ENCODE data around the gene HMG20A. TPM values are rescaled to one million over a fixed set of nuclear protein-coding genes. Genes with fewer than 3 reads are reported as not detected.

HMG20A gene
- total and polyA plus RNA-seq, 9 of the 15 experiments (the other 6 are each of a cell fraction or from before 2014, with no cell fraction given) = 25.0 to 68.1 (median 38.9) TPM

DNA sequence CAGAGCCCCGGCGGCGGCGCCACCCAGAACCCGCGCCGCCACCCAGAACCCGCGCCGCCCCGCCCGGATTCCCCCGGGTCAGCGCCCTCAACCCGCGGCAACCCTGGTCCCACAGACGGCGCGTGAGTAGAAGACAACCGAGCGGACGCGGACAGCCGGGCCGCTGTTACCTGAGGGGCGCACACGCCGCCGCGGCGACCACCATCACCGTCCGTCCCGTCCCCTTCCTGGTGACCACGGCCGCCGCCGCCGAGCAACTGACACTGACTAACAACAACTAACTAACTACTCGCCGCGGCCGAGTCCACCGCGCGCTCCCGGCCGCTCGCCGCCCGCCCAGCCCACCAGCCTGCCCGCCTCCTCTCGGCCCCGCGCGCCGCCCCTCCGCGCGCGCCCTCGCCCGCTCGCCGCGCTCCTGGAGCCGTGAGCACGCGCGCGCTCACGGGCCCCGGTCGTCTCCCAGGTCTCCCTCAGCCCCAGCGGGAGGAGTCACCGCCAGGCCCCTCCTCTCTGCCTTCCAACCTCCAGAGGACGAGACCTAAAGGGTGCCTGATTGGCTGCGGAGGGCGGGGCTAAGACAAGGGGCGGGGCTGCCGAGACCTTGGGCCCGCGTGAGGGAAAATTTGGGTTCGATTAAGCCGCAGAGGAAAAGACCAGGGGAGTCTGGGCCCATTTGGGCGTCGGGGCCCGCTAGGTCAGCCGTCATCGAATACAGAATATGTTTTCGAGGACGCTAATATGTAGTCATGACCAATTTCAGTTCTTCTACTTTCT lies 665 bp upstream of the HMG20A start, which contains the start of gene PEAK1 (continued):
- TF ChIP-seq, protein P1, sequence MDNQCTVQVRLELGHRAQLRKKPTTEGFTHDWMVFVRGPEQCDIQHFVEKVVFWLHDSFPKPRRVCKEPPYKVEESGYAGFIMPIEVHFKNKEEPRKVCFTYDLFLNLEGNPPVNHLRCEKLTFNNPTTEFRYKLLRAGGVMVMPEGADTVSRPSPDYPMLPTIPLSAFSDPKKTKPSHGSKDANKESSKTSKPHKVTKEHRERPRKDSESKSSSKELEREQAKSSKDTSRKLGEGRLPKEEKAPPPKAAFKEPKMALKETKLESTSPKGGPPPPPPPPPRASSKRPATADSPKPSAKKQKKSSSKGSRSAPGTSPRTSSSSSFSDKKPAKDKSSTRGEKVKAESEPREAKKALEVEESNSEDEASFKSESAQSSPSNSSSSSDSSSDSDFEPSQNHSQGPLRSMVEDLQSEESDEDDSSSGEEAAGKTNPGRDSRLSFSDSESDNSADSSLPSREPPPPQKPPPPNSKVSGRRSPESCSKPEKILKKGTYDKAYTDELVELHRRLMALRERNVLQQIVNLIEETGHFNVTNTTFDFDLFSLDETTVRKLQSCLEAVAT (IDR thresholded peaks at IDR 0.05) = no peak
- TF ChIP-seq TBL1XR1 (IDR thresholded peaks at IDR 0.05; ENCODE audit: low read length in 2 of 2) = no peak
- TF ChIP-seq, protein P2, sequence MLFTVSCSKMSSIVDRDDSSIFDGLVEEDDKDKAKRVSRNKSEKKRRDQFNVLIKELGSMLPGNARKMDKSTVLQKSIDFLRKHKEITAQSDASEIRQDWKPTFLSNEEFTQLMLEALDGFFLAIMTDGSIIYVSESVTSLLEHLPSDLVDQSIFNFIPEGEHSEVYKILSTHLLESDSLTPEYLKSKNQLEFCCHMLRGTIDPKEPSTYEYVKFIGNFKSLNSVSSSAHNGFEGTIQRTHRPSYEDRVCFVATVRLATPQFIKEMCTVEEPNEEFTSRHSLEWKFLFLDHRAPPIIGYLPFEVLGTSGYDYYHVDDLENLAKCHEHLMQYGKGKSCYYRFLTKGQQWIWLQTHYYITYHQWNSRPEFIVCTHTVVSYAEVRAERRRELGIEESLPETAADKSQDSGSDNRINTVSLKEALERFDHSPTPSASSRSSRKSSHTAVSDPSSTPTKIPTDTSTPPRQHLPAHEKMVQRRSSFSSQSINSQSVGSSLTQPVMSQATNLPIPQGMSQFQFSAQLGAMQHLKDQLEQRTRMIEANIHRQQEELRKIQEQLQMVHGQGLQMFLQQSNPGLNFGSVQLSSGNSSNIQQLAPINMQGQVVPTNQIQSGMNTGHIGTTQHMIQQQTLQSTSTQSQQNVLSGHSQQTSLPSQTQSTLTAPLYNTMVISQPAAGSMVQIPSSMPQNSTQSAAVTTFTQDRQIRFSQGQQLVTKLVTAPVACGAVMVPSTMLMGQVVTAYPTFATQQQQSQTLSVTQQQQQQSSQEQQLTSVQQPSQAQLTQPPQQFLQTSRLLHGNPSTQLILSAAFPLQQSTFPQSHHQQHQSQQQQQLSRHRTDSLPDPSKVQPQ (CRISPR knock-in tag; IDR thresholded peaks at IDR 0.05; ENCODE audit: borderline replicate concordance) = no peak
- no peak for TF ChIP-seq FOXJ3 (CRISPR knock-in tag; IDR thresholded peaks at IDR 0.05)
- TF ChIP-seq, protein P3, sequence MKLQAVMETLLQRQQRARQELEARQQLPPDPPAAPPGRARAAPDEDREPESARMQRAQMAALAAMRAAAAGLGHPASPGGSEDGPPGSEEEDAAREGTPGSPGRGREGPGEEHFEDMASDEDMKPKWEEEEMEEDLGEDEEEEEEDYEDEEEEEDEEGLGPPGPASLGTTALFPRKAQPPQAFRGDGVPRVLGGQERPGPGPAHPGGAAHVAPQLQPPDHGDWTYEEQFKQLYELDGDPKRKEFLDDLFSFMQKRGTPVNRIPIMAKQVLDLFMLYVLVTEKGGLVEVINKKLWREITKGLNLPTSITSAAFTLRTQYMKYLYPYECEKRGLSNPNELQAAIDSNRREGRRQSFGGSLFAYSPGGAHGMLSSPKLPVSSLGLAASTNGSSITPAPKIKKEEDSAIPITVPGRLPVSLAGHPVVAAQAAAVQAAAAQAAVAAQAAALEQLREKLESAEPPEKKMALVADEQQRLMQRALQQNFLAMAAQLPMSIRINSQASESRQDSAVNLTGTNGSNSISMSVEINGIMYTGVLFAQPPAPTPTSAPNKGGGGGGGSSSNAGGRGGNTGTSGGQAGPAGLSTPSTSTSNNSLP (IDR thresholded peaks at IDR 0.05; ENCODE audit: borderline replicate concordance, low read depth, low read length) = no peak
- no peak for TF ChIP-seq ZNF184 (CRISPR knock-in tag; IDR thresholded peaks at IDR 0.05)
- peak; percentile 86 for TF ChIP-seq RBM22 (IDR thresholded peaks at IDR 0.05; ENCODE audit: low read depth, low read length, poor library complexity, severe bottlenecking)
- TF ChIP-seq CBX2 (IDR thresholded peaks at IDR 0.05; ENCODE audit: insufficient read depth, low read length, poor library complexity, severe bottlenecking) = no peak
- 0 out of 2 replicates have a peak, but pooled peaks have one; percentile 10 for TF ChIP-seq SAFB (IDR thresholded peaks at IDR 0.05; ENCODE audit: borderline replicate concordance, low read depth, low read length)
- no peak for TF ChIP-seq MCM3 (IDR thresholded peaks at IDR 0.05)
- peak; percentile 87 for TF ChIP-seq ZNF766 (CRISPR knock-in tag; conservative IDR thresholded peaks at IDR 0.05)
- no peak for TF ChIP-seq ZNF146 (CRISPR knock-in tag; IDR thresholded peaks at IDR 0.05; ENCODE audit: unreplicated experiment)
- TF ChIP-seq, protein P4, sequence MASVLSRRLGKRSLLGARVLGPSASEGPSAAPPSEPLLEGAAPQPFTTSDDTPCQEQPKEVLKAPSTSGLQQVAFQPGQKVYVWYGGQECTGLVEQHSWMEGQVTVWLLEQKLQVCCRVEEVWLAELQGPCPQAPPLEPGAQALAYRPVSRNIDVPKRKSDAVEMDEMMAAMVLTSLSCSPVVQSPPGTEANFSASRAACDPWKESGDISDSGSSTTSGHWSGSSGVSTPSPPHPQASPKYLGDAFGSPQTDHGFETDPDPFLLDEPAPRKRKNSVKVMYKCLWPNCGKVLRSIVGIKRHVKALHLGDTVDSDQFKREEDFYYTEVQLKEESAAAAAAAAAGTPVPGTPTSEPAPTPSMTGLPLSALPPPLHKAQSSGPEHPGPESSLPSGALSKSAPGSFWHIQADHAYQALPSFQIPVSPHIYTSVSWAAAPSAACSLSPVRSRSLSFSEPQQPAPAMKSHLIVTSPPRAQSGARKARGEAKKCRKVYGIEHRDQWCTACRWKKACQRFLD (CRISPR knock-in tag; IDR thresholded peaks at IDR 0.05) = peak; percentile 83; the same call in 1 of the 2 replicates
- TF ChIP-seq KAT8 (IDR thresholded peaks at IDR 0.05; ENCODE audit: low read depth) = no peak
- TF ChIP-seq ZSCAN29 (IDR thresholded peaks at IDR 0.05) = no peak; the same call in 1 of the 2 replicates
- TF ChIP-seq ARHGAP35 (IDR thresholded peaks at IDR 0.05; ENCODE audit: partially characterized antibody) = no peak
- peak; percentile 72; the same call in 1 of the 2 replicates for TF ChIP-seq ZNF644 (tag; IDR thresholded peaks at IDR 0.05; ENCODE audit: low read depth)
- peak; percentile 42; the same call in 1 of the 2 replicates for TF ChIP-seq HNRNPL (IDR thresholded peaks at IDR 0.05; ENCODE audit: low read depth, low read length)
- TF ChIP-seq POLR2A (conservative IDR thresholded peaks at IDR 0.05) = peak; percentile 66
- no peak for TF ChIP-seq TCFL5 (CRISPR knock-in tag; conservative IDR thresholded peaks at IDR 0.05)
- peak; percentile 43; the same call in 1 of the 2 replicates for TF ChIP-seq ZBTB7A (IDR thresholded peaks at IDR 0.05; ENCODE audit: borderline replicate concordance, control insufficient read depth, low read depth, low read length)
